ENCODE results near the gene CDH26.

DNA sequence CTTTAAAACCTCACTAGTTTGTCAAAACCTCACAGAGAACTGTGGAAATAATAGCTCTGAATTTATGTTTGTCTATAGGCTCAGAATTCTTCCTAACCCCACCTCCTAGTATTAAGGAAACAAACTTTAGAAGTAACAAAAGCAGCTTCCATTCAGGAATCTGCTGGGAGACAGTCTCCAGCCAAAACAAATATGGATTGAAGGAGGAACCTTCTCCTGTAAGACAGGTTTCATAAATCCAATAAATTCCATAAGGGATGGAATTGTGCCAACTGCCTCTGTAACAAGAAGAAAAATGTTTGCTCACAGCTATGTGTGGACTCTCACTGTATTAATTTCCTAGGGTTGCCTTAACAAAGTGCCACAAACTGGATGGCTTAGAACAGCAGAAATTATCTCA lies 32.3 kb upstream of the CDH26 start:
- no peak for TF ChIP-seq CTCF (conservative IDR thresholded peaks at IDR 0.05)
- no peak for TF ChIP-seq ZFX (IDR thresholded peaks at IDR 0.05)

Data from C4-2B (cell line).